ENCODE data around the gene COA6. TPM values are rescaled to one million over a fixed set of nuclear protein-coding genes. Genes with fewer than 3 reads are reported as not detected.
"Not testable (repeated sequence)": the region's sequence is repeated elsewhere in the genome, so short reads cannot be mapped to it uniquely, and the experiment has no call there.

COA6 gene
- total RNA-seq: 42.5 TPM
- long read RNA-seq, transcript COA6-203 (3 exons, 710 nt): major isoform, 15 of 18 reads
- long read RNA-seq, partial matches to known transcripts: 0 of 18 reads
- long read RNA-seq, other reads (novel, unspliced or antisense): 0 of 18 reads

- ATAC-seq: peak; percentile 96
- DNase-seq (ENCODE audit: missing footprints): peak; percentile 94
- intact Hi-C loops (cut with DNase I): no loop called here
These were observed at the start of gene COA6 for GRCh38 chr1:234373064-234373958. COA6 (plus strand) TSS chr1:234373456; CDS start chr1:234373467, 11 bp downstream.

- intact Hi-C loops (cut with DNase I): no loop called here
- ATAC-seq (no peak), DNase-seq (ENCODE audit: missing footprints) (no peak)
These were observed 48.4 kb upstream of the COA6 start for GRCh38 chr1:234324821-234325220.

- DNase-seq (ENCODE audit: missing footprints) (no peak), ATAC-seq (no peak)
- intact Hi-C loops (cut with DNase I): no loop called here
These were observed 47.3 kb upstream of the COA6 start for GRCh38 chr1:234325878-234326496.

DNA sequence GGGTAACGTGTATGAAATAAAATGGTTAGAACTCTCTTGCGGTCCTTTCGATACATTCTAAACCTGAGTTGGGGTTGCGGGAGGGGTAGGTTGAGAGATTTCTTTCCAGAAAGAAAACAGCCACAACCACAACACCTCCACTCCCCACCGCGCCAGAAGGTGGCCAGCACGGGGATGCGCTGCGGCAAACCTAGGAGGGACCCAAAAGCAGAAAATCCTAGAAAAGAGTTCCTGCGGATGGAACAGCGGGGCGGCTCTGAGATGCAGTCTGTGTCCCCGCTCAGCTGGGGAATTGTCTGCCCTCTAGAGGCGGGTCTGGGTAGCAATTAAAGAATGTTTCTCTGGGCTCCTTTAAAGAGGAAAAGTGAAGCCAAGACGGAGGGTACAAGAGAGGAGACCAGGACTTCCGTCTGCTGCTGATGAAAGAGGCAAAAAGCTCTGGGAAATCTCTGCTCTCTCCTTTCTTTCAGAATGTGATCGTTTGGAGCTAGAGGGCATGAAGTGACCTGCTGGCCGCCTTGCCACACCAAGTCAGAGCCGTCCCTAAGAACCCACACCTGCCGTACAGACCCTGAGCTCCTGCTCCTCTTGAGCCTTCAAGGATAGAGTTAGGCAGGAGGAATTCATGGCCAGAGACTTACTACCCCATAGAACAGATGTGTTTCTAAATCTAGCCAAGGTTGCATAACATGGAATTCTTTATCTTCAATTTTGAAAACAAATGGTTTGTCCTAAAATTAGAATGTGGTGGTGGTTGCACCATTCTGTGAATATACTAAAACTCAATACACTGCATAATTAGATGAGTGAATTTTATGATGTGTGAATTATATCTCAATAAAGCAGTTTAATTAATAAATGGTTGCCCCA lies 46.5 kb upstream of the COA6 start:
- DNase-seq (ENCODE audit: missing footprints): no peak
- intact Hi-C loops (cut with DNase I): no loop called here
- peak; percentile 69 for ATAC-seq

- DNase-seq (ENCODE audit: missing footprints): no peak
- ATAC-seq: no peak
- intact Hi-C loops (cut with DNase I): no loop called here
These were observed 45.6 kb upstream of the COA6 start for GRCh38 chr1:234327577-234328164.

DNA sequence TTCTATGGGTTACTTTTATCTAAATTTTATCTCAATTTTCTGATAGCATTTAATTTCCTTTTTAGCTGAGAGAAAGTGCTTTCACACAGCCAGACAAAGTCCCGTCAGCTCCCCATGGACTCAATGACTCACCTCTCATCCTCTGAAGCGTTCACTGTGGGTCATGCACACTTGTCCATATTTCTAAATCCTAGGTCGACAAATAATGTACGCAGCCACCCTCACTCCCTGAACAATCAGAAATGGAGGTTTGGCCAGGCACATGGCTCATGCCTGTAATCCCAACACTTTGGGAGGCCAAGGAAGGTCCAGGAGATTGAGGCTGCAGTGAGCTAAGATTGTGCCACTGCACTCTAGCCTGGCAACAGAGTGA lies 42.4 kb upstream of the COA6 start:
- DNase-seq (ENCODE audit: missing footprints) (no peak), ATAC-seq (no peak)
- intact Hi-C loops (cut with DNase I): no loop called here

GRCh38 chr1:234331507-234331906 lies 41.7 kb upstream of the COA6 start:
- intact Hi-C loops (cut with DNase I): no loop called here
- no peak for DNase-seq (ENCODE audit: missing footprints)
- ATAC-seq: no peak

DNA sequence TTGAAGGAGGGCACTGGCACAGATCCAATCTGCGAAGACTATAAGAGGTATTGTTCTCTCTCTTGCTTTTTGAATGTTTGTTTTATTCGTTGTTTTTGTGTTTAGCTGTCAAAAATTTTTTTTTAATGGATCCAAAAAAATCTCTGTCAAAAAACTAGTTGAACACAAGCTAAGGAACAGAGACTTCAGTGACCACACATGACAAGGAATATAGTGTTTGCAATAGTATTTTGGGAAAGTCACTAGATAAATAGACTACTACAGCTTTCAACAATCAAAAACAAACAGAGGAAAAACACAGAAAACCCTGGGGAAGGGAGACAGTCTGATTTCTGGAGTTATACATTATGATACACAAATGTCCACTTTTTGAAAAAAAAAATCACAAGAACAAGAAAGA lies 36.9 kb upstream of the COA6 start:
- intact Hi-C loops (cut with DNase I): no loop called here
- no peak for ATAC-seq
- DNase-seq (ENCODE audit: missing footprints): no peak

GRCh38 chr1:234337233-234337632 lies 36.0 kb upstream of the COA6 start:
- no peak for ATAC-seq
- DNase-seq (ENCODE audit: missing footprints): no peak
- intact Hi-C loops (cut with DNase I): no loop called here

GRCh38 chr1:234340528-234340927 lies 32.7 kb upstream of the COA6 start:
- no peak for ATAC-seq
- intact Hi-C loops (cut with DNase I): no loop called here

DNA sequence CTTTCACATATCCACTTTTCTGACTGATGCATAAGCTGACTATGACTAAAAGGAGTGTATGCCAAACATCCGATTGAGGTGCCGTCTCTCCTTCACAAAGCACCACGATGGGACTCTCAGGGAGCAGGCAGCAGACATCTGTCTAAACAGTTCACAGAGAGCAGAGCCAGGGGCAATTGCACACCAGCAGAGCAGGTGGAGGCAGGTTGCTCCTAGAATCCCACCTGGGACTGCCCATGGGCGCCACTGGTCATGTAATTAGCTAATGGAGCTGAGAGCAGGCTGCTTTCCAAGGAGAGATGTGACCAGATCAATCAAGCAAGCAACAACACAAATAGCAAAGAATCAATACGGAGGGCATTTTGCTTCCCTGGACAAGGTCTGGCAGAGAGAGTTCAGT lies 30.5 kb upstream of the COA6 start:
- intact Hi-C loops (cut with DNase I): no loop called here
- DNase-seq (ENCODE audit: missing footprints): no peak

More at GRCh38 chr1:234340528-234340927, 32.7 kb upstream of the COA6 start:
- no peak for DNase-seq (ENCODE audit: missing footprints)

GRCh38 chr1:234345237-234345636 lies 28.0 kb upstream of the COA6 start:
- intact Hi-C loops (cut with DNase I): no loop called here
- DNase-seq (ENCODE audit: missing footprints) (no peak), ATAC-seq (no peak)

More for the DNA sequence above, 30.5 kb upstream of the COA6 start:
- ATAC-seq: no peak

DNA sequence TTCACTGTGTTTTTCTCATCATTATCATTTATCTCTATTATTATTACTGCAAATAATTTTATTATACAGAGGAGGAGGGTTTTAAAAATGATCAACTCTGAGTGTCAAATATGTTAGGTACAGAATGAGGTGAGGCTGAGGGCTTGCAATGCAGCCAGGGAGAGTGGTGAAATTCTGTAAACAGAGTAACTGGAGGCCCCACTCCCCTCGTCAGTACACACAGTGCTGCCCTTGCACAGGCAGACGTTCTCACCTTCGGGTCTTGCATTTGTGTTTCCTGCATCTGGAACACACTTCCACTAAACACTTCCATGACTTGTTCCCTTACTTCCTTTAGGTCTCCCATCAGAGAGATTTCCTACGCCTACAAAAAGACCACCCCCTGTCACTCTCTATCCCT lies 24.3 kb upstream of the COA6 start:
- DNase-seq (ENCODE audit: missing footprints) (no peak), ATAC-seq (no peak)
- intact Hi-C loops (cut with DNase I): no loop called here

DNA sequence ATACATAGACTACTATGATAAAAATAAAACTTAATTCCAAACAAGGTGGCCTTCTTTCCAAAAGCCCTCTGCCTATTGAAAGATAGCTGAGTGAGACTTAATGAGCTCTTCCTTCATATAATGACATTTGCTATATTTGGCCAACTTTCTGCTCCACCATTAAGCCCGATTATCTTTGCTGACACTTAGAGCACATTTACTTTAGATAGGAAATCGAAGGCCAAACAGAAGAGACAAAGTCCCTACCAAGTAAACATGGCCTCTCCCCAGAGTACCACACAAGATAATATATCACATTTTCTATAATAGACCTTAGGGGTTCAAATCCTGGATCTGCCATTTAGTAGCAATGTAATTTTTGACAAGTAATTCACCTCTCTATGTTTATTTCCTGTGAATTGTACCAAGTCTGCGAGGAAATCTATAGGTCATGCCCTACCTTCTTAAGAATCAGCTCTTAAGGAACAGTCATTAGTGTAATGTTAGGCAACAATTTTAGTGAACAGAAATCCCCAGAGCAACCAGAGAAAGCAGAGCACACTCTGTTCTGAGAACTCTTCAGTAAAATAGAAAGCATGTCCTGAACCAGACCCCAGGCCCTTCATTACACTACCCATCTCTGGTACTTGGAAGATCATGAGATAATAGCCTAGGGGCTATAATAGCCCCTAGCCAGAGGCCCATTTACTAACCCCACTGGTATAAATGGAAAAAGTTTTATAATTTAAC lies 17.3 kb upstream of the COA6 start:
- ATAC-seq: no peak
- no peak for DNase-seq (ENCODE audit: missing footprints)
- intact Hi-C loops (cut with DNase I): no loop called here

GRCh38 chr1:234356615-234357269 lies 16.5 kb upstream of the COA6 start:
- peak; percentile 54 for ATAC-seq
- DNase-seq (ENCODE audit: missing footprints); intact Hi-C loops (cut with DNase I): not testable (repeated sequence)

DNA sequence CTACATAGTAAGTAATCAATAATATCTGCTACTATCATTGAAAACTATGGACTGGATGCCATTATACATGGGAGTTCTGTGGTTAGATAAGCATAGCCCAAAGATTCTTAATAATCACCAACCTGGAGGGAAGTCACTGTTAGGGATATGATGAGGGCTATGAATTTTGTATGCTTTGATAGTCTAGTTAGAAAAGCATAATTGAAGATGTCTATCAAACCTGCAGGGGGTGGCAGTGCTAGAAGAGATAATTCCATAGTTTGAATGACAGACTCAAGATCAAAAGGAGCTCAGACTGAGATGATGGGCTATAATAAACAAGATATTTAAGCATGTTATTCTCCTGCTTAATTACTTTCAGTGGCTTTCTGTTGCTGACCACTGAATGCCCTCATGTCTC lies 15.4 kb upstream of the COA6 start:
- ATAC-seq (no peak), DNase-seq (ENCODE audit: missing footprints) (no peak)
- intact Hi-C loops (cut with DNase I): no loop called here

DNA sequence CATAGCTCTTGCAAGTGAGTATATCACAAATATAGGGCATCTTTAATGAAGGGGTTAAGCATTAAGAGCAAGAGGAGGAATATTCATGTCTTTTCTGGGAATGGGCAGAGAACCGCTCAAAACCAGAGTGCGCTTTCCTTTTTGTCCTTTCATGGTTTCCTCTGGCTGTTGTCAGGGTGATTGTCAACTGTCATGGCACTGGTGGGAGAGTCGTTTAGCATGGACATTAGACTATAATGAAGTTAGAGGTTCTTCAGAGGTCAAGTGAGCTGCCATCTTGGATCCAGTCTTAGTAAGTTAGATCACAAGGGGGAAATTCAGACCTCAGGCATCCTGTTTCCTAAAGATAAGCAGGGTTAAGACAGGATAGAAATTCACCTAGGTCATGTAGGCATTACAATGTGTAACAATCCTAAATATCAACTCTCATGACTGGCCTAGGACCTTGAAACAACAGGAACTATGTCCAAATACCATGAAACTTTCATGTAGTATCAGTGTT lies 12.1 kb upstream of the COA6 start:
- DNase-seq (ENCODE audit: missing footprints) (no peak), ATAC-seq (no peak)
- intact Hi-C loops (cut with DNase I): no loop called here

- intact Hi-C loops (cut with DNase I): no loop called here
These were observed 10.7 kb upstream of the COA6 start for GRCh38 chr1:234362558-234362957.

More at GRCh38 chr1:234362558-234362957, 10.7 kb upstream of the COA6 start:
- DNase-seq (ENCODE audit: missing footprints): no peak
- ATAC-seq: no peak
